ENCODE measurements around the gene TRAF3IP3.

The TRAF3IP3 gene

DNA sequence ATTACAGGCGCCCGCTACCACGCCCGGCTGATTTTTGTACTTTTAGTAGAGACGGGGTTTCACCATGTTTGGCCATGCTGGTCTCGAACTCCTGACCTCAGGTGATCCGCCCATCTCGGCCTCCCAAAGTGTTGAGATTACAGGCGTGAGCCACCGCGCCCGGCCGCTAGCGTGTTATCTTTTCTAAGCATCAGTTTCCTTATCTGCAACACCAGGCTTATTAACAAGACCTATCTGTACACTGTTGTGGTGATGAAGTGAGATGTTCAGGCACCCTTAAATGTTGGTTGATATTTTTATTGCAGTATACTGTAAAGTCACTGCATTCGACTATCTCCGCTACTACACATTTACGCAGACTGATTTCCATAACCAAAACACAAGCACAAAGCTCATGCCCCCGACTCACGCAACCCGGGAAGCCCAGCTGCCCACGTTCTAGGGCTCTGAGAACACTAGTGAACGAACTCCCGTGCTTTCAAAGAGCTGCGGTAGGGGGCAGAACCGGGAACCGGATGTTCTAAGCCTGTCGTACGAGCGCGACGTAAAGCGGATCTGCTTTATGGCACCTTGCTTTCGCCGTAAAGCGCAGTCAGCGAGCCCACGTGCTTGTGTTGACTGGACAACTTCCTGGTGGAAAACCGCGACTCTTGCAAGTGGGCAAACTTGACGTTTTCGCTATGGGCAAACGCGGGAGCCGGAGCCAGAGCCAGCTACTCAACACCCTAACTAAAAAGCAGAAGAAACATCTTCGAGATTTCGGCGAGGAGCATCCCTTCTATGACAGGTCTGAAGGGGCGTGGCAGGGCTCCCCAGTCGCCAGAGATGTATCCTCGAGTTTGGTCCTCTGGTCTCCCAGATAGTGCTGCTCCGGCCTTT, 71.8 kb downstream of the TRAF3IP3 start, which contains the start of gene UTP25:
Gene UTP25 (plus strand): TSS at position 589 of the 879 bp plus-strand sequence. CDS start 92 bp downstream, at position 681.
- peak; percentile 91 for DNase-seq (ENCODE audit: low read depth)

DNA sequence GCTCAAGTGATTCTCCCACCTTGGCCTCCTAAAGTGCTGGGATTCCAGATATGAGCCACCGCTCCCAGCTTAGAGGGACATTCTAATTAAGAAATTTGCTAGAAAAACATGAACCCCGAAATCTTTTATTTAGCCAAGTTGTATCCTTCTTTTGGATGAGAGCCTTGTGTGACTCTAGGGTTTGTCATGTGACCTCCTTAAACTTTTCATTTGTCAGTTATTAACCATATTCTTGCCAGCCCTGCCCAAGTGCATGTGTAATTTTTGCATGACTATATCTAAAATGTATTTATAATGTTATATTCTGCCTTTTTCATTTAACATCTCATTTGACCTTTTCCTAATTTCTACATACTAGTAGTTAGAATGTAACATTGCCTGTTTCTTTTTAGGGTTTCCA, 73.9 kb downstream of the TRAF3IP3 start:
- DNase-seq (ENCODE audit: low read depth): no peak

GRCh38 chr1:209830722-209831121, 74.9 kb downstream of the TRAF3IP3 start:
- DNase-seq (ENCODE audit: low read depth): no peak

DNA sequence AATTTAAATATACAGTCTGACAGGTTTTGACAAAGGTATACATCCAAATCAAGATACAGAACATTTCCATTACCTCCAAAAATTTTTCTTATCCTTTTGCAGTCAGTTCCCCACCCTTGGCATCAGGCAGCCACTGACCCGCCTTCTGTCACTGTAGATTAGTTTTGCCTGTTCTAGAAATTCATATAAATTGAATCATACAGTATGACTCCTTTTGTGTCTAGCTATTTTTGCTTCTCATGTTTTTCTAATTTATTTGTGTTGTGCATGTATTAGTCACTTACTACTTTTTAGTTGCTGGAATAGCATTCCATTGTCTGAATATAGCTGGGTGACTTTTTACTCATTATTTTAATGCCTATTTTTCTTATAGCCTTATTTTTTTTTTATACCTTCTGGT, 75.8 kb downstream of the TRAF3IP3 start:
- no peak for DNase-seq (ENCODE audit: low read depth)

Data from stimulated activated CD4-positive, alpha-beta T cell treated with anti-CD3 and anti-CD28 coated beads, Interleukin-2, amount 100 ng/mL, for 4 hours (primary cell).